DND-41 (cell line): ENCODE results near the gene DYNLT4.

ENCODE experiments used
- CTCF ChIP-seq: IDR thresholded peaks from 2 replicates; pipeline ENCODE4 v1.5.1; 2012; ENCODE audit warnings: borderline replicate concordance, low read length, moderate library complexity, mild to moderate bottlenecking; ENCODE audit not compliant: poor library complexity, severe bottlenecking; ENCODE audit errors: extremely low read depth
- EZH2 ChIP-seq: IDR thresholded peaks from 3 replicates; pipeline ENCODE4 v1.6.1; 2012; ENCODE audit warnings: borderline replicate concordance, low read depth, mild to moderate bottlenecking, moderate library complexity, low read length, inconsistent platforms; ENCODE audit not compliant: severe bottlenecking

DNA sequence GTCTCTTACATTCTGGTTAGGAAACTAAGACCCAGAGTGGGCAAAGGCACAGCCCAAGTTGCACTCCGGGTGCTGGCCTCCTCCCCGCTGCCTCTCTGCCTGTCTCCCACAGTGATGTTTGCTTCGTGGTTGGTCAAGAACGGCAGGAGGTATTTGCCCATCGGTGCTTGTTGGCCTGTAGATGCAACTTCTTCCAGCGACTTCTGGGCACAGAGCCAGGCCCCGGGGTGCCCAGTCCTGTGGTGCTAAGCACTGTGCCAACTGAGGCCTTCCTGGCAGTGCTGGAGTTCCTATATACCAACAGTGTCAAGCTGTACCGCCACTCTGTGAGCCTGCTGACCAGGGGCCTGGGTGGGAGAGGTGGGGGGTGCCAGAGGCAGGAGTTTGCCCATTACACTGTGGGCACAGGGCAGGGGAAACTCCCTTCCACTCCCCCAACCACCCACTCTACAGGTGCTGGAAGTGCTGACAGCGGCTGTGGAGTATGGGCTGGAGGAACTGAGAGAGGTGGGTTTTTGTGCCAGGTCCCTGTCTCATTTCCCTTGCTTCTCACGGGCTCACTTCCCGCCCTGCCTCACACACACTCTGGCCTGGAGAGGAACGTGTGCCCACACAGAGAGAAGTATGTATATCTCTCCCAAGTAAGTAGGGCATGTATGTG lies 3.1 kb upstream of the DYNLT4 start:
- TF ChIP-seq CTCF = no peak
- no peak for TF ChIP-seq EZH2
